H9 (cell line): ENCODE results near the gene RABGAP1. TPM values are rescaled to one million over a fixed set of nuclear protein-coding genes. Genes with fewer than 3 reads are reported as not detected.

Experiments
- DNase-seq: peaks from one replicate; pipeline ENCODE4 v3.0.0-alpha.2; 2017
- H2AFZ ChIP-seq: one replicate; pipeline ENCODE4 v1.6.1; 2013; ENCODE audit warnings: mild to moderate bottlenecking, low read length, control low read depth, moderate library complexity
- H2AK5ac ChIP-seq: 2 replicates; pipeline ENCODE4 v1.6.1; 2013; ENCODE audit warnings: low read length, control low read depth, mixed read lengths; ENCODE audit not compliant: insufficient read length
- H2BK120ac ChIP-seq: one replicate; pipeline ENCODE4 v1.6.1; 2013; ENCODE audit warnings: low read depth, mild to moderate bottlenecking, low read length, control low read depth, inconsistent platforms; ENCODE audit not compliant: poor library complexity, severe bottlenecking
- H2BK12ac ChIP-seq: 2 replicates; pipeline ENCODE4 v1.6.1; 2013; ENCODE audit warnings: low read length, control low read depth, mixed read lengths, low read depth; ENCODE audit not compliant: insufficient read length
- H2BK15ac ChIP-seq: 2 replicates; pipeline ENCODE4 v1.6.1; 2013; ENCODE audit warnings: low read depth, low read length, control low read depth
- H2BK20ac ChIP-seq: one replicate; pipeline ENCODE4 v1.6.1; 2013; ENCODE audit warnings: low read depth, mild to moderate bottlenecking, low read length, control low read depth, inconsistent platforms; ENCODE audit not compliant: poor library complexity, severe bottlenecking
- H2BK5ac ChIP-seq: 2 replicates; pipeline ENCODE4 v1.6.1; 2013; ENCODE audit warnings: low read length, control low read depth, mixed read lengths; ENCODE audit not compliant: insufficient read length
- H3K14ac ChIP-seq: 2 replicates; pipeline ENCODE4 v1.6.1; 2013; ENCODE audit warnings: low read length, control low read depth; ENCODE audit not compliant: insufficient read depth
- H3K18ac ChIP-seq: 2 replicates; pipeline ENCODE4 v1.6.1; 2013; ENCODE audit warnings: low read depth, mild to moderate bottlenecking, mixed read lengths, low read length, control low read depth; ENCODE audit not compliant: insufficient read length
- H3K23ac ChIP-seq: 2 replicates; pipeline ENCODE4 v1.6.1; 2013; ENCODE audit warnings: low read length, control low read depth, mixed read lengths, low read depth; ENCODE audit not compliant: insufficient read length
- H3K23me2 ChIP-seq: 2 replicates; pipeline ENCODE4 v1.6.1; 2013; ENCODE audit warnings: low read depth, mild to moderate bottlenecking, mixed read lengths, low read length, control low read depth; ENCODE audit not compliant: insufficient read length, poor library complexity, severe bottlenecking
- H3K27ac ChIP-seq: 2 replicates; pipeline ENCODE4 v1.5.1; 2013; ENCODE audit warnings: low read length, control low read depth, mixed read lengths, low read depth; ENCODE audit not compliant: insufficient read length
- H3K27me3 ChIP-seq: 2 replicates; pipeline ENCODE4 v1.6.1; 2013; ENCODE audit warnings: low read length, control low read depth, inconsistent platforms; ENCODE audit not compliant: insufficient read depth
- H3K4ac ChIP-seq: 2 replicates; pipeline ENCODE4 v1.6.1; 2013; ENCODE audit warnings: low read depth, mild to moderate bottlenecking, control low read depth, inconsistent platforms, low read length, moderate library complexity
- H3K4me1 ChIP-seq: 2 replicates; pipeline ENCODE4 v1.6.1; 2013; ENCODE audit warnings: low read length, control low read depth, inconsistent platforms; ENCODE audit not compliant: insufficient read depth
- H3K4me2 ChIP-seq: 2 replicates; pipeline ENCODE4 v1.6.1; 2013; ENCODE audit warnings: low read length, control low read depth, mixed read lengths; ENCODE audit not compliant: insufficient read length, insufficient read depth
- H3K56ac ChIP-seq: 2 replicates; pipeline ENCODE4 v1.6.1; 2013; ENCODE audit warnings: low read depth, mild to moderate bottlenecking, mixed read lengths, low read length, control low read depth; ENCODE audit not compliant: insufficient read length
- H3K79me1 ChIP-seq: 2 replicates; pipeline ENCODE4 v1.6.1; 2013; ENCODE audit warnings: low read depth, mild to moderate bottlenecking, moderate library complexity, low read length, control low read depth, inconsistent platforms; ENCODE audit not compliant: insufficient read depth, poor library complexity, severe bottlenecking
- H3K79me2 ChIP-seq: 2 replicates; pipeline ENCODE4 v1.6.1; 2013; ENCODE audit warnings: low read length, control low read depth, inconsistent platforms; ENCODE audit not compliant: insufficient read depth
- H3K9ac ChIP-seq: 2 replicates; pipeline ENCODE4 v1.6.1; 2013; ENCODE audit warnings: low read length, control low read depth, mixed read lengths; ENCODE audit not compliant: insufficient read length; ENCODE audit errors: extremely low read depth
- H3K9me3 ChIP-seq: one replicate; pipeline ENCODE4 v1.6.1; 2013; ENCODE audit warnings: low read depth, low read length, inconsistent platforms; ENCODE audit not compliant: control insufficient read depth
- H3T11ph ChIP-seq: one replicate; pipeline ENCODE4 v1.6.1; 2013; ENCODE audit warnings: mild to moderate bottlenecking, low read length, control low read depth, inconsistent platforms
- H4K20me1 ChIP-seq: one replicate; pipeline ENCODE4 v1.6.1; 2013; ENCODE audit not compliant: control insufficient read depth, insufficient read length, insufficient read depth
- H4K5ac ChIP-seq: 2 replicates; pipeline ENCODE4 v1.6.1; 2013; ENCODE audit warnings: low read depth, mild to moderate bottlenecking, mixed read lengths, low read length, control low read depth; ENCODE audit not compliant: insufficient read length
- H4K8ac ChIP-seq: replicated peaks from 2 replicates; pipeline ENCODE4 v1.6.1; 2013; ENCODE audit warnings: low read length, control low read depth, mixed read lengths, low read depth; ENCODE audit not compliant: insufficient read length
- H4K91ac ChIP-seq: 2 replicates; pipeline ENCODE4 v1.6.1; 2013; ENCODE audit warnings: low read depth, mild to moderate bottlenecking, moderate library complexity, mixed read lengths, low read length, control low read depth; ENCODE audit not compliant: insufficient read length
- H3K27ac Mint-ChIP-seq, 3 experiments: 2 replicates in 2 of 3; 3 replicates in 1 of 3; pipeline ENCODE4 v1.8.0; 2020 to 2021; ENCODE audit warnings: mixed read lengths in 3 of 3, mild to moderate bottlenecking in 1 of 3, moderate library complexity in 1 of 3
- H3K27me3 Mint-ChIP-seq: 2 replicates; pipeline ENCODE4 v1.8.0; 2021; ENCODE audit warnings: low read depth, mild to moderate bottlenecking, moderate library complexity, mixed read lengths
- H3K36me3 Mint-ChIP-seq, 3 experiments: 2 replicates in 2 of 3; 3 replicates in 1 of 3; pipeline ENCODE4 v1.8.0; 2020 to 2021; ENCODE audit warnings: low read depth in 3 of 3, mixed read lengths in 3 of 3; ENCODE audit not compliant: insufficient read depth in 1 of 3
- H3K4me1 Mint-ChIP-seq, 2 experiments: 2 replicates each; pipeline ENCODE4 v1.8.0; 2020; ENCODE audit warnings: mixed read lengths in 2 of 2
- H3K4me3 Mint-ChIP-seq, 2 experiments: 2 replicates in 1 of 2; 3 replicates in 1 of 2; pipeline ENCODE4 v1.8.0; 2020 to 2021; ENCODE audit warnings: mild to moderate bottlenecking in 2 of 2, mixed read lengths in 2 of 2, moderate library complexity in 1 of 2
- H3K9me3 Mint-ChIP-seq, 2 experiments: 2 replicates in 1 of 2; 3 replicates in 1 of 2; pipeline ENCODE4 v1.8.0; 2020; ENCODE audit warnings: mild to moderate bottlenecking in 2 of 2, mixed read lengths in 2 of 2, moderate library complexity in 1 of 2
- WGBS: extraction: QIAGEN DNeasy Blood & Tissue Kit; methylation state at CpG from one replicate; pipeline ENCODE4 v1.1.7; 2013; ENCODE audit warnings: missing lambda C conversion rate, low lambda C conversion rate, mixed read lengths; ENCODE audit not compliant: insufficient read length; ENCODE audit errors: extremely low coverage; 5-methylcytosine and 5-hydroxymethylcytosine counted together
- total RNA-seq: library from RNA; stranded (reverse); gene quantifications from 2 replicates; pipeline ENCODE4 v1.2.1, GENCODE V29; 2021
- TF ChIP-seq, protein P1 (sequence below): fragments of 200-600 bp; sonication (generic); conservative IDR thresholded peaks from 3 replicates; pipeline ENCODE4 v1.8.0; 2021; ENCODE audit warnings: antibody characterized with exemption, mild to moderate bottlenecking

RABGAP1 gene
- total RNA-seq, 1 experiment from 2014 or later, result 31.6 TPM

GRCh38 chr9:122991370-122991830, 50.6 kb downstream of the RABGAP1 start:
- Mint-ChIP-seq H3K27ac (no peak overlapping the region), H3K9me3 (no peaks in the 10 kb centered on the region), H3K36me3 (peaks cover 7 to 36% (median 36%) of the 10 kb centered on the region in 3 experiments; a peak in 6 of 7 replicates), H3K4me1 (no peaks in the 10 kb centered on the region), H3K4me3 (no peak overlapping the region), H3K27me3 (no peaks in the 10 kb centered on the region)
- TF ChIP-seq, protein P1, sequence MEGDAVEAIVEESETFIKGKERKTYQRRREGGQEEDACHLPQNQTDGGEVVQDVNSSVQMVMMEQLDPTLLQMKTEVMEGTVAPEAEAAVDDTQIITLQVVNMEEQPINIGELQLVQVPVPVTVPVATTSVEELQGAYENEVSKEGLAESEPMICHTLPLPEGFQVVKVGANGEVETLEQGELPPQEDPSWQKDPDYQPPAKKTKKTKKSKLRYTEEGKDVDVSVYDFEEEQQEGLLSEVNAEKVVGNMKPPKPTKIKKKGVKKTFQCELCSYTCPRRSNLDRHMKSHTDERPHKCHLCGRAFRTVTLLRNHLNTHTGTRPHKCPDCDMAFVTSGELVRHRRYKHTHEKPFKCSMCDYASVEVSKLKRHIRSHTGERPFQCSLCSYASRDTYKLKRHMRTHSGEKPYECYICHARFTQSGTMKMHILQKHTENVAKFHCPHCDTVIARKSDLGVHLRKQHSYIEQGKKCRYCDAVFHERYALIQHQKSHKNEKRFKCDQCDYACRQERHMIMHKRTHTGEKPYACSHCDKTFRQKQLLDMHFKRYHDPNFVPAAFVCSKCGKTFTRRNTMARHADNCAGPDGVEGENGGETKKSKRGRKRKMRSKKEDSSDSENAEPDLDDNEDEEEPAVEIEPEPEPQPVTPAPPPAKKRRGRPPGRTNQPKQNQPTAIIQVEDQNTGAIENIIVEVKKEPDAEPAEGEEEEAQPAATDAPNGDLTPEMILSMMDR, result peak; percentile 70
- no peaks in the 10 kb centered on the region for H3K27me3 ChIP-seq
- no peak overlapping the region for H3K56ac ChIP-seq
- no peak overlapping the region for H3K4ac ChIP-seq
- no peak overlapping the region for H4K5ac ChIP-seq
- no peak for DNase-seq
- H3K18ac ChIP-seq, result no peak overlapping the region
- no peaks in the 10 kb centered on the region for H3K79me2 ChIP-seq
- no peak overlapping the region for H3T11ph ChIP-seq
- H3K14ac ChIP-seq, result no peak overlapping the region
- no peak overlapping the region for H2BK12ac ChIP-seq
- H4K91ac ChIP-seq, result no peak overlapping the region
- H3K23ac ChIP-seq, result no peak overlapping the region
- H2BK120ac ChIP-seq, result no peak overlapping the region
- H3K27ac ChIP-seq, result no peak overlapping the region
- H3K79me1 ChIP-seq, result no peaks in the 10 kb centered on the region
- H2BK5ac ChIP-seq, result no peak overlapping the region
- no peak overlapping the region for H3K4me2 ChIP-seq
- H3K9me3 ChIP-seq, result no peaks in the 10 kb centered on the region
- H4K8ac ChIP-seq, result no peak overlapping the region
- no peak overlapping the region for H2AK5ac ChIP-seq
- H2AFZ ChIP-seq, result no peak overlapping the region
- H2BK20ac ChIP-seq, result no peak overlapping the region
- no peaks in the 10 kb centered on the region for H3K4me1 ChIP-seq
- no peak overlapping the region for H3K9ac ChIP-seq
- H3K23me2 ChIP-seq, result no peaks in the 10 kb centered on the region
- H4K20me1 ChIP-seq, result no peaks in the 10 kb centered on the region
- WGBS, result no CpG with 5 or more reads among the region's 4 CpGs
- no peak overlapping the region for H2BK15ac ChIP-seq
